Activated CD8-positive, alpha-beta T cell treated with anti-CD3 and anti-CD28 coated beads for 36 hours (primary cell): ENCODE results near the gene TAF11L2. TPM values are rescaled to one million over a fixed set of nuclear protein-coding genes. Genes with fewer than 3 reads are reported as not detected.
"Not testable (repeated sequence)": the region's sequence is repeated elsewhere in the genome, so short reads cannot be mapped to it uniquely, and the experiment has no call there.

Source experiments
- ATAC-seq: fragments of 200-7000 bp; cut with Tn5 transposase; one replicate; pipeline ENCODE4 v1.10.0; 2021; ENCODE audit warnings: mild to moderate bottlenecking, moderate library complexity
- CTCF ChIA-PET: fragments of 350-600 bp; sonication (Branson Sonifier 250); formaldehyde crosslinking; loops from one replicate; lab custom pipeline; 2021; ENCODE audit warnings: antibody characterized with exemption; lab: Charles Lee
- POLR2A ChIA-PET: fragments of 350-600 bp; sonication (Branson Sonifier 250); formaldehyde crosslinking; loops from one replicate; lab custom pipeline; 2021; ENCODE audit warnings: antibody characterized with exemption; lab: Charles Lee
- DNase-seq: peaks from one replicate; pipeline ENCODE4 v3.0.0-alpha.2; 2020
- H3K27ac Mint-ChIP-seq: one replicate; pipeline ENCODE4 v1.8.0; 2021; ENCODE audit warnings: mild to moderate bottlenecking, mixed read lengths
- H3K27me3 Mint-ChIP-seq: one replicate; pipeline ENCODE4 v1.8.0; 2021; ENCODE audit warnings: mixed read lengths
- H3K36me3 Mint-ChIP-seq: one replicate; pipeline ENCODE4 v1.8.0; 2021; ENCODE audit warnings: low read depth, mixed read lengths
- H3K4me1 Mint-ChIP-seq: one replicate; pipeline ENCODE4 v1.8.0; 2021; ENCODE audit warnings: low read depth, mixed read lengths
- H3K4me3 Mint-ChIP-seq: one replicate; pipeline ENCODE4 v1.8.0; 2021; ENCODE audit warnings: mild to moderate bottlenecking, moderate library complexity, mixed read lengths
- H3K9me3 Mint-ChIP-seq: one replicate; pipeline ENCODE4 v1.8.0; 2021; ENCODE audit warnings: mixed read lengths
- CTCF ChIP-seq: fragments of 200-600 bp; IDR thresholded peaks from one replicate; pipeline ENCODE4 v1.8.0; 2022; ENCODE audit warnings: antibody characterized with exemption, mild to moderate bottlenecking
- intact Hi-C: fragments of 100-400 bp; cut with micrococcal nuclease; formaldehyde crosslinking; loops from one replicate; pipeline ENCODE4 v1.10.0; 2022
- total RNA-seq, 2 experiments: library from RNA; stranded (reverse); gene quantifications; one replicate each; pipeline ENCODE4 v1.2.3, GENCODE V29; 2021

Gene TAF11L2
- total RNA-seq, 2 experiments from 2014 or later, result not detected

GRCh38 chr5:17482790-17483189 lies 15.2 kb upstream of the TAF11L2 start:
- TF ChIP-seq CTCF, result no peak
- H3K4me3 Mint-ChIP-seq, result no peak overlapping the region
- DNase-seq (no peak), ATAC-seq (no peak)
- H3K27ac Mint-ChIP-seq, result no peak overlapping the region
- ChIA-PET POLR2A (no interaction called here), CTCF (no interaction called here)
- no peaks in the 10 kb centered on the region for H3K4me1 Mint-ChIP-seq
- H3K36me3 Mint-ChIP-seq, result no peaks in the 10 kb centered on the region
- H3K9me3 Mint-ChIP-seq, result peaks cover 1% of the 10 kb centered on the region
- no peaks in the 10 kb centered on the region for H3K27me3 Mint-ChIP-seq
- intact Hi-C loops, result no loop called here

GRCh38 chr5:17486464-17487173 lies 11.4 kb upstream of the TAF11L2 start:
- H3K27ac Mint-ChIP-seq, H3K4me1 Mint-ChIP-seq, H3K27me3 Mint-ChIP-seq, DNase-seq, H3K9me3 Mint-ChIP-seq, ATAC-seq, CTCF ChIA-PET, intact Hi-C loops, H3K36me3 Mint-ChIP-seq, H3K4me3 Mint-ChIP-seq, POLR2A ChIA-PET: not testable (repeated sequence)

GRCh38 chr5:17487174-17487512 lies 10.9 kb upstream of the TAF11L2 start:
- ATAC-seq (no peak), DNase-seq (no peak)
- POLR2A ChIA-PET, result no interaction called here
- Mint-ChIP-seq H3K27ac (no peak overlapping the region), H3K36me3 (no peaks in the 10 kb centered on the region), H3K9me3 (peaks cover 4% of the 10 kb centered on the region), H3K27me3 (no peaks in the 10 kb centered on the region), H3K4me3 (no peak overlapping the region), H3K4me1 (no peaks in the 10 kb centered on the region)
- no peak for TF ChIP-seq CTCF
- CTCF ChIA-PET, result no interaction called here
- intact Hi-C loops, result no loop called here

GRCh38 chr5:17491257-17491656 lies 6.8 kb upstream of the TAF11L2 start:
- ATAC-seq, DNase-seq, H3K4me1 Mint-ChIP-seq, intact Hi-C loops, H3K27ac Mint-ChIP-seq, CTCF ChIA-PET, POLR2A ChIA-PET, H3K4me3 Mint-ChIP-seq, H3K36me3 Mint-ChIP-seq, H3K9me3 Mint-ChIP-seq, H3K27me3 Mint-ChIP-seq: not testable (repeated sequence)

- H3K27me3 Mint-ChIP-seq, result no peaks in the 10 kb centered on the region
- no peaks in the 10 kb centered on the region for H3K36me3 Mint-ChIP-seq
- no peak overlapping the region for H3K27ac Mint-ChIP-seq
- TF ChIP-seq CTCF, result no peak
- no peaks in the 10 kb centered on the region for H3K4me1 Mint-ChIP-seq
- H3K9me3 Mint-ChIP-seq, result peaks cover 5% of the 10 kb centered on the region
- ChIA-PET POLR2A (no interaction called here), CTCF (no interaction called here)
- no peak for DNase-seq
- intact Hi-C loops, result no loop called here
- ATAC-seq, result no peak
- H3K4me3 Mint-ChIP-seq, result no peak overlapping the region
These were observed 5.3 kb upstream of the TAF11L2 start for GRCh38 chr5:17492770-17493169.

- no peaks in the 10 kb centered on the region for H3K4me1 Mint-ChIP-seq
- ATAC-seq, result no peak
- H3K27me3 Mint-ChIP-seq, result no peaks in the 10 kb centered on the region
- ChIA-PET CTCF (no interaction called here), POLR2A (no interaction called here)
- no peak for DNase-seq
- intact Hi-C loops, result no loop called here
- H3K36me3 Mint-ChIP-seq, result no peaks in the 10 kb centered on the region
- TF ChIP-seq CTCF, result no peak
- no peak overlapping the region for H3K4me3 Mint-ChIP-seq
- H3K27ac Mint-ChIP-seq, result no peak overlapping the region
- H3K9me3 Mint-ChIP-seq, result peaks cover 2% of the 10 kb centered on the region
These were observed 585 bp upstream of the TAF11L2 start for GRCh38 chr5:17497446-17497845.
